HL-60 (cell line): ENCODE measurements around the gene CIT.

Experiments used
- DNase-seq, 2 experiments: peaks; one replicate each; pipeline ENCODE4 v3.0.0-alpha.2; 2010 to 2020; ENCODE audit warnings: low read depth in 1 of 2, low spot score in 1 of 2
- H3K27ac ChIP-seq: fragments of 250-450 bp; sonication (Bioruptor Pico); replicated peaks from 2 replicates; pipeline ENCODE4 v1.5.1; 2020; ENCODE audit warnings: mild to moderate bottlenecking, moderate library complexity
- H3K27me3 ChIP-seq: fragments of 250-450 bp; sonication (Bioruptor Pico); 2 replicates; pipeline ENCODE4 v1.5.1; 2021; ENCODE audit warnings: mild to moderate bottlenecking, moderate library complexity; ENCODE audit not compliant: insufficient read depth, poor library complexity, severe bottlenecking
- H3K4me3 ChIP-seq: replicated peaks from 2 replicates; pipeline ENCODE4 v1.5.1; 2011; ENCODE audit warnings: mild to moderate bottlenecking, control low read depth, low read length; ENCODE audit not compliant: insufficient read depth
- CTCF ChIP-seq: IDR thresholded peaks from one replicate; pipeline ENCODE4 v1.5.1; 2011; ENCODE audit warnings: low read length, control low read depth, inconsistent platforms; ENCODE audit not compliant: insufficient read depth
- GABPA ChIP-seq: IDR thresholded peaks from 2 replicates; pipeline ENCODE4 v1.6.1; 2012; ENCODE audit warnings: low read depth
- POLR2AphosphoS5 ChIP-seq: IDR thresholded peaks from 2 replicates; pipeline ENCODE4 v1.6.1; 2012; ENCODE audit warnings: low read depth
- REST ChIP-seq: IDR thresholded peaks from 2 replicates; pipeline ENCODE4 v1.6.1; 2012; ENCODE audit warnings: low read depth; ENCODE audit not compliant: insufficient replicate concordance
- SPI1 ChIP-seq: IDR thresholded peaks from 2 replicates; pipeline ENCODE4 v1.6.1; 2012; ENCODE audit warnings: low read depth, mild to moderate bottlenecking, borderline replicate concordance

The CIT gene

GRCh38 chr12:119749666-119750065, 127.5 kb downstream of the CIT start:
- TF ChIP-seq CTCF = no peak
- TF ChIP-seq GABPA = no peak
- no peak for TF ChIP-seq POLR2AphosphoS5
- TF ChIP-seq REST = no peak
- no peak for TF ChIP-seq SPI1
- no peak overlapping the region for H3K4me3 ChIP-seq
- H3K27me3 ChIP-seq = no peaks in the 10 kb centered on the region
- no peak for DNase-seq
- H3K27ac ChIP-seq = no peak overlapping the region

GRCh38 chr12:119748497-119748896, 128.6 kb downstream of the CIT start:
- H3K27me3 ChIP-seq = no peaks in the 10 kb centered on the region
- TF ChIP-seq POLR2AphosphoS5 (no peak), SPI1 (no peak), CTCF (no peak), REST (no peak), GABPA (no peak)
- H3K27ac ChIP-seq = no peak overlapping the region
- no peak for DNase-seq
- H3K4me3 ChIP-seq = no peak overlapping the region

GRCh38 chr12:119746169-119746568, 131.0 kb downstream of the CIT start:
- no peak for DNase-seq
- no peak overlapping the region for H3K4me3 ChIP-seq
- H3K27me3 ChIP-seq = no peaks in the 10 kb centered on the region
- no peak overlapping the region for H3K27ac ChIP-seq
- TF ChIP-seq GABPA = no peak
- no peak for TF ChIP-seq SPI1

- Histone ChIP-seq H3K27me3 (no peaks in the 10 kb centered on the region), H3K27ac (no peak overlapping the region), H3K4me3 (no peak overlapping the region)
- TF ChIP-seq CTCF (no peak), GABPA (no peak), SPI1 (no peak), REST (no peak), POLR2AphosphoS5 (no peak)
- no peak for DNase-seq
Observed at GRCh38 chr12:119744900-119745606, 132.1 kb downstream of the CIT start.
